ENCODE measurements around the gene RHOH. TPM values are rescaled to one million over a fixed set of nuclear protein-coding genes. Genes with fewer than 3 reads are reported as not detected.
A peak's percentile ranks its signal among the peaks of the same experiment; 100 is the strongest.

RHOH gene
- total and polyA plus RNA-seq, 9 of the 15 experiments (the other 6 are each of a cell fraction or from before 2014, with no cell fraction given), result 14.3 to 37.7 (median 23.2) TPM

- TF ChIP-seq MLLT1 (IDR thresholded peaks at IDR 0.05), result peak; percentile 96 to 98
- TF ChIP-seq POLR2AphosphoS5 (IDR thresholded peaks at IDR 0.05; ENCODE audit: control insufficient read depth, insufficient read depth, low read depth, low read length), result peak; percentile 71; the same call in 1 of the 2 replicates
- TF ChIP-seq IRF2 (CRISPR knock-in tag; IDR thresholded peaks at IDR 0.05), result no peak
- 0 out of 2 replicates have a peak, but pooled peaks have one; percentile 50 for TF ChIP-seq HNRNPL (IDR thresholded peaks at IDR 0.05; ENCODE audit: low read depth, low read length)
- no peak for TF ChIP-seq SPI1 (IDR thresholded peaks at IDR 0.05; ENCODE audit: borderline replicate concordance, low read depth, low read length)
- peak; percentile 83 for TF ChIP-seq CCNT2 (IDR thresholded peaks at IDR 0.05; ENCODE audit: borderline replicate concordance, extremely low read depth, insufficient read length, low read depth, low read length)
- peak; percentile 53 for TF ChIP-seq CXXC5 (CRISPR knock-in tag; IDR thresholded peaks at IDR 0.05)
- TF ChIP-seq ARID1B (IDR thresholded peaks at IDR 0.05), result peak; percentile 85
- peak; percentile 55 for TF ChIP-seq MYC (IDR thresholded peaks at IDR 0.05; ENCODE audit: low read depth, low read length)
- TF ChIP-seq MYC (CRISPR knock-in tag; IDR thresholded peaks at IDR 0.05; ENCODE audit: borderline replicate concordance, low read depth), result no peak
- 0 out of 4 replicates have a peak, but pooled peaks of 1 of the 2 experiments have one; percentile 9 for TF ChIP-seq RAD21 (CRISPR knock-in tag; conservative IDR thresholded peaks at IDR 0.05 in 1 of 2, IDR thresholded peaks at IDR 0.05 in 1 of 2)
- no peak for TF ChIP-seq WHSC1 (IDR thresholded peaks at IDR 0.05; ENCODE audit: low read length)
- TF ChIP-seq CBFA2T3 (IDR thresholded peaks at IDR 0.05), result peak; percentile 81
- no peak for TF ChIP-seq PTTG1 (tag; IDR thresholded peaks at IDR 0.05; ENCODE audit: low read depth)
- 0 out of 2 replicates have a peak, but pooled peaks have one; percentile 36 for TF ChIP-seq NCOA1 (IDR thresholded peaks at IDR 0.05; ENCODE audit: low read depth)
- TF ChIP-seq POLR2A (conservative IDR thresholded peaks at IDR 0.05), result peak; percentile 80
- peak; percentile 51 for TF ChIP-seq TAF1 (IDR thresholded peaks at IDR 0.05; ENCODE audit: control insufficient read depth, extremely low read depth, insufficient read depth, low read length, severe bottlenecking)
- TF ChIP-seq HES1 (IDR thresholded peaks at IDR 0.05; ENCODE audit: low read depth), result no peak
- TF ChIP-seq ZNF77 (CRISPR knock-in tag; IDR thresholded peaks at IDR 0.05), result no peak
- TF ChIP-seq NFE2 (IDR thresholded peaks at IDR 0.05; ENCODE audit: low read depth), result 0 out of 2 replicates have a peak, but pooled peaks have one; percentile 32
- no peak for TF ChIP-seq THRB (CRISPR knock-in tag; conservative IDR thresholded peaks at IDR 0.05)
- TF ChIP-seq MAZ (CRISPR knock-in tag; conservative IDR thresholded peaks at IDR 0.05 in 1 of 2, IDR thresholded peaks at IDR 0.05 in 1 of 2), result peak in 1 of 2 experiments; percentile 25; a peak in 2 of 4 replicates
- peak; percentile 75 to 82 for TF ChIP-seq NRF1 (conservative IDR thresholded peaks at IDR 0.05 in 1 of 2, IDR thresholded peaks at IDR 0.05 in 1 of 2)
Observed at GRCh38 chr4:40197879-40198689, 1.3 kb downstream of the RHOH start (continued).

Measured in K562 (cell line).